Keratinocyte (primary cell): ENCODE results near the gene KLRK1.

Source experiments
- CTCF ChIP-seq, 3 experiments: IDR thresholded peaks in 1 of 3; conservative IDR thresholded peaks in 1 of 3; optimal IDR thresholded peaks in 1 of 3; 2 replicates in 2 of 3; 3 replicates in 1 of 3; pipeline versions ENCODE3 to v1.5.1; 2011; ENCODE audit warnings: low read length in 3 of 3, mild to moderate bottlenecking in 3 of 3, moderate library complexity in 2 of 3, control low read depth in 1 of 3, inconsistent platforms in 1 of 3; ENCODE audit not compliant: insufficient read depth in 2 of 3; ENCODE audit errors: extremely low read depth in 1 of 3
- EZH2 ChIP-seq: IDR thresholded peaks from one replicate; pipeline ENCODE4 v1.6.1; 2012; ENCODE audit warnings: inconsistent platforms, mild to moderate bottlenecking, low read length, moderate library complexity

- TF ChIP-seq CTCF (optimal IDR thresholded peaks at IDR 0.05 in 1 of 3, IDR thresholded peaks at IDR 0.05 in 1 of 3, conservative IDR thresholded peaks at IDR 0.05 in 1 of 3; ENCODE audit: extremely low read depth in 1 of 3, insufficient read depth in 2 of 3, low read length in 3 of 3) (no peak), EZH2 (no peak)
Measured at GRCh38 chr12:10372559-10372958, 17.3 kb downstream of the KLRK1 start.
